AG04450 (cell line): Measurements from ENCODE around the gene UACA. TPM values are rescaled to one million over a fixed set of nuclear protein-coding genes. Genes with fewer than 3 reads are reported as not detected.

ENCODE experiments used
- CTCF ChIA-PET: fragments of 300-600, 350-600 bp; formaldehyde crosslinking; extraction: SDS; loops from one replicate; lab custom pipeline; 2022; ENCODE audit warnings: antibody characterized with exemption, inconsistent platforms; lab: Charles Lee
- POLR2A ChIA-PET: fragments of 350-600 bp; formaldehyde crosslinking; extraction: SDS; loops from one replicate; lab custom pipeline; 2021; ENCODE audit warnings: antibody characterized with exemption, inconsistent platforms; lab: Yijun Ruan, JAX
- DNase-seq: peaks from one replicate; pipeline ENCODE4 v3.0.0-alpha.2; 2011; ENCODE audit warnings: low read depth, low spot score
- H3K27ac ChIP-seq: one replicate; pipeline ENCODE4 v1.5.1; 2012; ENCODE audit warnings: low read depth, low read length, control low read depth
- H3K27me3 ChIP-seq: one replicate; pipeline ENCODE4 v1.6.0; 2012; ENCODE audit warnings: low read length; ENCODE audit not compliant: control insufficient read depth, insufficient read depth
- H3K4me3 ChIP-seq: 2 replicates; pipeline ENCODE4 v1.5.1; 2011; ENCODE audit warnings: mild to moderate bottlenecking, low read depth, low read length, control low read depth
- H3K9me3 ChIP-seq: 2 replicates; pipeline ENCODE4 v1.5.1; 2012; ENCODE audit warnings: low read length; ENCODE audit not compliant: control insufficient read depth, insufficient read depth
- CTCF ChIP-seq: IDR thresholded peaks from 2 replicates; pipeline ENCODE4 v1.5.1; 2011; ENCODE audit warnings: low read depth, low read length, control low read depth, inconsistent platforms
- polyA plus RNA-seq: library from polyadenylated mRNA; depleted of rRNA; stranded (reverse); fragments of >200 nt; gene quantifications from 2 replicates; pipeline ENCODE4 v1.2.3, GENCODE V29; 2011

UACA gene
- polyA plus RNA-seq, 1 experiment = 134 TPM

GRCh38 chr15:70701171-70701570, 62.2 kb downstream of the UACA start:
- no peaks in the 10 kb centered on the region for H3K9me3 ChIP-seq
- POLR2A ChIA-PET = interaction anchor here (2.3 kb wide), 1 partner anchor 99 kb away, joined by 8 read pairs; no protein-coding TSS in a partner anchor
- DNase-seq = no peak
- TF ChIP-seq CTCF = no peak
- H3K27me3 ChIP-seq = no peaks in the 10 kb centered on the region
- CTCF ChIA-PET = interaction anchor here (1.0 to 2.1 kb wide), 4 partner anchors 20 to 110 kb away, joined by 4 to 9 read pairs (median 5); no protein-coding TSS in a partner anchor
- H3K27ac ChIP-seq = no peak overlapping the region
- peak overlapping the region; percentile 41 for H3K4me3 ChIP-seq

- ChIA-PET CTCF (no interaction called here), POLR2A (no interaction called here)
- H3K9me3 ChIP-seq = no peaks in the 10 kb centered on the region
- no peak overlapping the region for H3K27ac ChIP-seq
- no peak for DNase-seq
- TF ChIP-seq CTCF = no peak
- no peaks in the 10 kb centered on the region for H3K27me3 ChIP-seq
- H3K4me3 ChIP-seq = peak overlapping the region; percentile 2; the same call in 1 of the 2 replicates
Observed at GRCh38 chr15:70699890-70700289, 63.5 kb downstream of the UACA start.

- no peak for DNase-seq
- CTCF ChIA-PET = interaction anchor here (1.3 kb wide), 2 partner anchors 24 to 126 kb away, joined by 3 to 7 read pairs; no protein-coding TSS in a partner anchor
- Histone ChIP-seq H3K9me3 (no peaks in the 10 kb centered on the region), H3K27ac (no peak overlapping the region), H3K4me3 (no peak overlapping the region), H3K27me3 (no peaks in the 10 kb centered on the region)
- POLR2A ChIA-PET = no interaction called here
- no peak for TF ChIP-seq CTCF
Observed at GRCh38 chr15:70698836-70699390, 64.4 kb downstream of the UACA start.

- ChIA-PET POLR2A (no interaction called here), CTCF (interaction anchor here (1.3 to 2.5 kb wide), 3 partner anchors 24 to 127 kb away, joined by 3 to 9 read pairs (median 7); no protein-coding TSS in a partner anchor)
- no peak overlapping the region for H3K27ac ChIP-seq
- H3K9me3 ChIP-seq = no peaks in the 10 kb centered on the region
- TF ChIP-seq CTCF = no peak
- no peak for DNase-seq
- no peaks in the 10 kb centered on the region for H3K27me3 ChIP-seq
- H3K4me3 ChIP-seq = no peak overlapping the region
Observed at GRCh38 chr15:70698426-70698825, 64.9 kb downstream of the UACA start.

- H3K27me3 ChIP-seq = no peaks in the 10 kb centered on the region
- DNase-seq = no peak
Observed at GRCh38 chr15:70690491-70691276, 72.7 kb downstream of the UACA start.

More at GRCh38 chr15:70690491-70691276, 72.7 kb downstream of the UACA start:
- Histone ChIP-seq H3K27ac (no peak overlapping the region), H3K4me3 (no peak overlapping the region), H3K9me3 (no peaks in the 10 kb centered on the region)
- TF ChIP-seq CTCF = no peak
- ChIA-PET POLR2A (no interaction called here), CTCF (interaction anchor here (0.5 to 1.6 kb wide), 7 partner anchors 10 to 134 kb away, joined by 3 to 6 read pairs (median 4); no protein-coding TSS in a partner anchor)
